ENCODE data around the gene GPR39.

Gene GPR39

DNA sequence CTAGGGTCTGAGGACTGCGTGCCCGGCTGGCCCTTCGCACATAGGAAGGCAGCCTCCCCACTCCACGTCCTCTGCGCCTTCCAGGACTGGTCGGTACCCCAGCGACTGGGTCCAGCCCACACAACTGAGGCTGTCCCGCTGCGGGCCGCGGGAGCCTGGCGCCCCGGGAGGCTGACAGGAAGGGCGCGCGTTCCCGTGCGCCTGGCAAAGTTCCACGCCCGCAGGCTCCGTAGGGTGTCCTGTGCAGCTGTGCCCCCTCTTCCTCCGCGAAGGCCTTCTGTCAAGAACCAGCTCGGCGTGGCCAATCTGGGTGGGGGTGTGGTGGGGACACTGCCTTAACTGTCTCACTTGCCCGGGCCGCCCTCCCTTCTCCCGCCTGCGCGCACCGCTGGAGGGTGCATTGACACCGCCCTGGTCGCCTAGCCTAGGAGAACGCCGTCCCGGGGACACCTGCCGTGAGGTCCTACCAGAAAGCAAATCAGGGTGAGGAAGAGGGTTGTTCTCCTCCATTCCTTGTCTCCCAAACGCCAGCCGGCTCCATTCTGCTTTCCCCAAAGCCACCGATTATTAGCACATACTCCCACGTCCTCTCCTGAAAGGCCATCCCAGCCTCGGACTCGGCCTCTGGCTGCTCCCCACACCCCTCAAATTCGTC, 254.0 kb downstream of the GPR39 start:
- H2AFZ ChIP-seq (ENCODE audit: low read depth) = peak overlapping the region; percentile 89
- H3K79me2 ChIP-seq (ENCODE audit: insufficient read depth, low read depth) = no peaks in the 10 kb centered on the region
- no peaks in the 10 kb centered on the region for H3K4me1 ChIP-seq (ENCODE audit: low read depth, poor library complexity, severe bottlenecking)
- TF ChIP-seq, protein P1, sequence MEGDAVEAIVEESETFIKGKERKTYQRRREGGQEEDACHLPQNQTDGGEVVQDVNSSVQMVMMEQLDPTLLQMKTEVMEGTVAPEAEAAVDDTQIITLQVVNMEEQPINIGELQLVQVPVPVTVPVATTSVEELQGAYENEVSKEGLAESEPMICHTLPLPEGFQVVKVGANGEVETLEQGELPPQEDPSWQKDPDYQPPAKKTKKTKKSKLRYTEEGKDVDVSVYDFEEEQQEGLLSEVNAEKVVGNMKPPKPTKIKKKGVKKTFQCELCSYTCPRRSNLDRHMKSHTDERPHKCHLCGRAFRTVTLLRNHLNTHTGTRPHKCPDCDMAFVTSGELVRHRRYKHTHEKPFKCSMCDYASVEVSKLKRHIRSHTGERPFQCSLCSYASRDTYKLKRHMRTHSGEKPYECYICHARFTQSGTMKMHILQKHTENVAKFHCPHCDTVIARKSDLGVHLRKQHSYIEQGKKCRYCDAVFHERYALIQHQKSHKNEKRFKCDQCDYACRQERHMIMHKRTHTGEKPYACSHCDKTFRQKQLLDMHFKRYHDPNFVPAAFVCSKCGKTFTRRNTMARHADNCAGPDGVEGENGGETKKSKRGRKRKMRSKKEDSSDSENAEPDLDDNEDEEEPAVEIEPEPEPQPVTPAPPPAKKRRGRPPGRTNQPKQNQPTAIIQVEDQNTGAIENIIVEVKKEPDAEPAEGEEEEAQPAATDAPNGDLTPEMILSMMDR (conservative IDR thresholded peaks at IDR 0.05; ENCODE audit: low read depth, low read length) = no peak
- no peaks in the 10 kb centered on the region for H4K20me1 ChIP-seq (ENCODE audit: insufficient read depth)
- H3K9ac ChIP-seq = no peak overlapping the region
- H3K27me3 ChIP-seq (ENCODE audit: insufficient read depth, low read depth) = no peaks in the 10 kb centered on the region
- no peaks in the 10 kb centered on the region for H3K36me3 ChIP-seq (ENCODE audit: insufficient read depth)
- peak overlapping the region; percentile 21; the same call in 1 of the 2 replicates for H3K4me2 ChIP-seq
- no peak overlapping the region for H3K4me3 ChIP-seq (IDR thresholded peaks at IDR 0.05; ENCODE audit: insufficient read depth, low read depth, low read length)
- no peak overlapping the region for H3K27ac ChIP-seq

DNA sequence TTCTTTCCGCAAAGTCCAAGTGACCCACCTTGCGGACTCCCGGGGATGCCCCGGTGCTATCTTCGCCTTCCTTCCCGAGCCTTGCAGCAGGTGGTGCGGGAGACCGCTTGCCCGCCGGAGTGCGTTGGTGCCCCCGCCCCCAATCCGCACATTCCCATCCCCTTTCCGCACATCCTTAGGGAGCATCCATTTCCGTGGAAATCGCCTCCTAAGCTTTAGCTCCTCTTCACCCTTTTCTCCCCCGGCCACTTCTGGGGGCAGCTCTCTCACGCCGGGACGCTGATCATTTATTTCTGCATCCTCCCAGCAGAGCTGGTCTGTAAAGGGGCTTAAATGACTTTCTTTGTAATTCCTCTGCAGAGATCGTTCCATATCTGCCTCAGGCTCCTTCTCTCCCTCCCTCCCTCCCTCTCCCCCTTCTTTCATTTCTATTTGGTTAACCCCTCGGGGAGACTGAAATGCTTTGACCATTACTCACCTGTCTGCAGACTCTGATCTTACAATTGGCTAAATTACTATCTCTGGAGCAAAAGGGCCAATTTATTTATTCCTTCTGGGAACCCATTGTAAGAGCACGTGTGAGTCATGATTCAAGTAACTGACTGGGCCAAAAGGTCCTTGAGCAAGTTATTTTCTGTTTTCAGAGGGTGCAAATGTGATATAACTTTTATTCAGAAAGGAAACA, 254.7 kb downstream of the GPR39 start:
- Histone ChIP-seq H3K27ac (no peak overlapping the region), H3K9ac (no peak overlapping the region), H2AFZ (ENCODE audit: low read depth) (no peak overlapping the region), H3K79me2 (ENCODE audit: insufficient read depth, low read depth) (no peaks in the 10 kb centered on the region), H4K20me1 (ENCODE audit: insufficient read depth) (no peaks in the 10 kb centered on the region), H3K36me3 (ENCODE audit: insufficient read depth) (no peaks in the 10 kb centered on the region), H3K4me2 (no peak overlapping the region), H3K27me3 (ENCODE audit: insufficient read depth, low read depth) (no peaks in the 10 kb centered on the region), H3K4me3 (IDR thresholded peaks at IDR 0.05; ENCODE audit: insufficient read depth, low read depth, low read length) (no peak overlapping the region), H3K4me1 (ENCODE audit: low read depth, poor library complexity, severe bottlenecking) (no peaks in the 10 kb centered on the region)
- TF ChIP-seq, protein P1 (conservative IDR thresholded peaks at IDR 0.05; ENCODE audit: low read depth, low read length) = no peak

DNA sequence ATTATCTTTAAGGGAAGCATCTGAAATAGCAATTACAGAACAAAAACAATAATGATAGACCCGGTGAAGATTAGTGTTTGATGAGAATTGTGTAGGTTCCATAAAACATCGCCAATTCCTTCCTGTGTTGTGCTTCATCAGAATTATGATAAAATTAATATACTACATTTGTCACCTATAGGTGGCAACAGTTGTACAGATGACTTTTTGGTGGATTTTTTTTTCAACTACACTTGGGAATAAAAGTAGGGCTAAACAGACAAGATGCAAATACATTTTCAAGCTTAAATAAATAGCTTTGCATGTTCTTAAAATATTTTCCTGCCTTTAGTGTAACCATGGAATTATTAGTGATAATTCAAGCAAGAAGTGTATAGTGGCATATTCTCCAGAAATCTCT, 260.4 kb downstream of the GPR39 start:
- TF ChIP-seq, protein P1 (conservative IDR thresholded peaks at IDR 0.05; ENCODE audit: low read depth, low read length) = no peak
- Histone ChIP-seq H3K4me2 (no peak overlapping the region), H4K20me1 (ENCODE audit: insufficient read depth) (no peaks in the 10 kb centered on the region), H3K27me3 (ENCODE audit: insufficient read depth, low read depth) (no peaks in the 10 kb centered on the region), H2AFZ (ENCODE audit: low read depth) (no peak overlapping the region), H3K79me2 (ENCODE audit: insufficient read depth, low read depth) (no peaks in the 10 kb centered on the region), H3K27ac (no peak overlapping the region), H3K36me3 (ENCODE audit: insufficient read depth) (no peaks in the 10 kb centered on the region), H3K4me1 (ENCODE audit: low read depth, poor library complexity, severe bottlenecking) (no peaks in the 10 kb centered on the region), H3K9ac (no peak overlapping the region), H3K4me3 (IDR thresholded peaks at IDR 0.05; ENCODE audit: insufficient read depth, low read depth, low read length) (no peak overlapping the region)

DNA sequence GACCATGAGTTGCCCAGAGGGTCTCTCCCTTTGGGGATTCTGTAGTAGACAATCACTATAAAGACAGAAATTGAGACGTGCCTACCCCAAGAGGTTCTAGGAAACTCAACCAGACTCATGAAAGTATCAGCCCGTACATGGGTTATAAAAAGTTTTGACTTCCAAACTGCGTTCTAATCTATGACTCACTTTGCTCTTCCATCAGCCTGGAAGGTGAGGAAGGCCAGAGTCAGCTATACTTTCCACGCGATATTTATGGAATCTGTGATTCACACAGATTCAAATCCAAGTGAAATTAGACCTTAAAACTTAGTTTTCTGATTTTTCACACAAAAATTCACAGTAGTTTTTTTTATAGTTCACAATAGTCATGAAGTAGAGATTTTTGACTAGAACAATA, 261.1 kb downstream of the GPR39 start:
- Histone ChIP-seq H3K36me3 (ENCODE audit: insufficient read depth) (no peaks in the 10 kb centered on the region), H4K20me1 (ENCODE audit: insufficient read depth) (no peaks in the 10 kb centered on the region), H3K4me1 (ENCODE audit: low read depth, poor library complexity, severe bottlenecking) (no peaks in the 10 kb centered on the region), H2AFZ (ENCODE audit: low read depth) (no peak overlapping the region), H3K4me3 (IDR thresholded peaks at IDR 0.05; ENCODE audit: insufficient read depth, low read depth, low read length) (no peak overlapping the region), H3K27me3 (ENCODE audit: insufficient read depth, low read depth) (no peaks in the 10 kb centered on the region), H3K79me2 (ENCODE audit: insufficient read depth, low read depth) (no peaks in the 10 kb centered on the region), H3K4me2 (no peak overlapping the region), H3K27ac (no peak overlapping the region), H3K9ac (no peak overlapping the region)
- TF ChIP-seq, protein P1 (conservative IDR thresholded peaks at IDR 0.05; ENCODE audit: low read depth, low read length) = no peak
